ENCODE data around the gene SPAG4.

Gene SPAG4, protein sequence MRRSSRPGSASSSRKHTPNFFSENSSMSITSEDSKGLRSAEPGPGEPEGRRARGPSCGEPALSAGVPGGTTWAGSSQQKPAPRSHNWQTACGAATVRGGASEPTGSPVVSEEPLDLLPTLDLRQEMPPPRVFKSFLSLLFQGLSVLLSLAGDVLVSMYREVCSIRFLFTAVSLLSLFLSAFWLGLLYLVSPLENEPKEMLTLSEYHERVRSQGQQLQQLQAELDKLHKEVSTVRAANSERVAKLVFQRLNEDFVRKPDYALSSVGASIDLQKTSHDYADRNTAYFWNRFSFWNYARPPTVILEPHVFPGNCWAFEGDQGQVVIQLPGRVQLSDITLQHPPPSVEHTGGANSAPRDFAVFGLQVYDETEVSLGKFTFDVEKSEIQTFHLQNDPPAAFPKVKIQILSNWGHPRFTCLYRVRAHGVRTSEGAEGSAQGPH
- long read RNA-seq, donor 1 = 0 reads
- long read RNA-seq, donor 2 = 0 reads
- long read RNA-seq, donor 3 = 0 reads
- long read RNA-seq, donor 4 = 0 reads
- long read RNA-seq, donor 5, partial matches to known transcripts = 350 of 379 reads
- long read RNA-seq, donor 5, other reads (novel, unspliced or antisense) = 29 of 379 reads
- long read RNA-seq, donor 6 = 0 reads
- long read RNA-seq, donor 7 = 0 reads
- long read RNA-seq, donor 8 = 0 reads

DNA sequence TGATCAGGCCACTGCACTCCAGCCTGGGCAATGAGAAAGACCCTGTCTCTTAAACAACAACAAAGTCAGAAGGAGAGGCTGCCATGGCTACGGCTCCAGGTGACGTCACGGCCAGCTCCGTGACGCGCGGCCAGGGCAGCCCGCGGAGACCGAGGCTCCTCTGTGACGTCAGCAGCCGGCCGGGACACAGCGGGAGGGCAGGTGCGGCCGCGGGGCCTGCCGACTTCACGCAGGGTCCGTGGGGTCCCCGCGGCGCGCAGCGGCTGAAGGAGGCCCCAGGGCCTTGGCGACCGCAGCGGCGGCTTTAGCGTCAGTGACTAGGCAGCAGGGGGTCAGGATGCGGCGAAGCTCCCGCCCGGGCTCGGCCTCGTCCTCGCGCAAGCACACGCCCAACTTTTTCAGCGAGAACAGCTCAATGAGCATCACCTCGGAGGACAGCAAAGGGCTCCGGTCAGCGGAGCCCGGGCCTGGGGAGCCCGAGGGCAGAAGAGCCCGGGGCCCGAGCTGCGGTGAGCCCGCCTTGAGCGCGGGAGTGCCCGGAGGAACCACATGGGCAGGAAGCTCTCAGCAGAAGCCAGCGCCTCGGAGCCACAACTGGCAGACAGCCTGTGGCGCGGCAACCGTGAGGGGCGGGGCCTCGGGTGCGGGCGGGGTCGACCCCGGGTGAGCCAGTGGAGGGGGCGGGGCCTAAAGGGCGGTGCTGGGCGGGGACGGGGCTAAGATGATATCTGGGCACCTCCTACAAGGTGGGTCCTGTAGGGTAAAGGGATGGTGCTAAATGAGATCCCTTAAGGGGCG is at the start of gene SPAG4:
Gene SPAG4 (plus strand): TSS at position 163 of the 798 bp plus-strand sequence. CDS start 175 bp downstream, at position 338.
- DNase-seq = peak; percentile 95

DNA sequence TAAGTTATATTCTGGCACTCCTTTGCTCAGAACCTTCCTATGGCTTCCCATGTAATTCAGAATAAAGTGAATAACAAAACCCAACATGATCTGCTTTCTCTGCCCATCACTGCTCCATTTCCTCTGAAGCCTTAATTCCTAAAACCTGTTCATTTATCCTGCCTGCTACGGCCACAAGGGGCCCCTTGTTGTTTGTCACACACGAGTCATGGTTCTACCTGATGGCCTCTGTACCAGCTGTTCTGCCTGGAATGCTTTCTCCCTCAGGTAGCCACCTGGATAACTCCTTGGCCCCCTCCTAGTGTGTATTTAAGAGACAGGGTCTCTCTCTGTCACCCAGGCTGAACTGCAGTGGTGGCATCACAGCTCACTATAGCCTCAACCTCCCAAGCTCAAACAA is 47.0 kb upstream of the SPAG4 start:
- DNase-seq = no peak

DNA sequence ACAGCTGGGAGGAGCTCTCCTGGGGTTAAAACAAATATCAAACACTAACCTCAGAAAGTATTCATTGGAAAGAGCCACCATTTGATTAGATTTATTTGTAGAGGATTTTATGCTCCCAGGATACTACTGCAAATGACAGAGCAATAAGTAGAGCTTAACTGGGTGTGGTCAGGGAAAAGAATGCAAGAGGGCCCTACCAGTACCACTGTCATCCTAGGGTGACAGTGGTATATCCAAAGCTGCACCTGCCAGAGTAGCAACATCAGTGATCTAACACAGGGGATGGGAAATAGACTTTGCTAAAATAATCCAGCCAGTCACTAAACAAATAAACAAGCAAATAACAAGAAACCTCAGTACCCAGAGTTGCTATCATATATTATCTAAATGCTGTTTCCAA is 44.1 kb upstream of the SPAG4 start:
- no peak for DNase-seq

DNA sequence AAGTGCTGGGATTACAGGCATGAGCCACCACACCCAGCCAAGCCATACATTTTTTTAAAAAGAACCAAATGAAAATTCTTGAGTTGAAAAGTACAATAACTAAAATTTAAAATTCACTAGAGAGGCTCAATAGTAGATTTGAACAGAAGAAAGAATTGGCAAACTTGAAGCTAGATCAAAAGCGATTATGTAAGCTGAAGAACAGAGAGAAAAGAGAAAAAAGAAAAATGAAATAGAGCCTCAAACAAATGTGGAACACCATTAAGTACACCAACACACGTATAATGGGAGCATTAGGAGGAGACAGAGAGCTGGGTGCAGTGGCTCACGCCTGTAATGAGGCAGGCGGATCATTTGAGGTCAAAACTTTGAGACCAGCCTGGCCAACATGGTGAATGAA is 42.8 kb upstream of the SPAG4 start:
- DNase-seq = no peak

DNA sequence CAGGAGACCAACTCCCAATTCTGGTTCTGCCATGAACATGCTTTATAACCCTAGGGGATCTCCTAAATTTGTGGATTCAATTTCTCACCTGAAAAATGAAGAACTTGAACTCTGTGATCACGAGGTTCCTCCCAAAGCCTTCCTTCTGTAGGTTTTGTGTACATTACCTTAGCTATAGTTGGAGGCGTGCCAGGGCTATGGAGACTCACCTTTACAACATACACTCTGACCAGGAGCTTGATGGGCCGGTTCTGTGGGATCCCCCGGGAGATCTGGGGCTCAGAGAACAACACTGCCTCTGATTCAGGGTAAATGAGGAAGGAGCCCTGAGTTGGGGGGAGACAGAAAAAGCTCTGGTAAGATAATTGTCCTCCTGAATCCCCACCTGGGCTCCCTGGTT is 39.7 kb upstream of the SPAG4 start:
- no peak for DNase-seq

DNA sequence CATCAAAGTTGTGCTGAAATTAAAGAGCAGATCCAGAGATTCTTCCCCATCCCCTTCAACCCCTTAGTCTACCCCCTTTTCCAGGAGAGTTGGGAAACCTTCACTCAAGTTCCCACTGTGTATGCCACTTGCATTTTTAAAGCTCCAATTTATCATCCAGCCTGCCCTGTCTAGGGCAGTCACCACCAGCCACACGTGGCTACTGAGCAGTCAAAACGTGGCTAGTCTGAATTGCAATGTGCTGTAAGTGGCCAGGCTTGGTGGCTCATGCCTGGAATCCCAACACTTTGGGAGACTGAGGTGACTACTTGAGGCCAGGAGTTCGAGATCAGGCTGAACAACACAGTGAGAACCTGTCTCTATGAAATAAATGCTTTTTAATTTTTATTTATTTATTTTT is 38.8 kb upstream of the SPAG4 start:
- DNase-seq = no peak

DNA sequence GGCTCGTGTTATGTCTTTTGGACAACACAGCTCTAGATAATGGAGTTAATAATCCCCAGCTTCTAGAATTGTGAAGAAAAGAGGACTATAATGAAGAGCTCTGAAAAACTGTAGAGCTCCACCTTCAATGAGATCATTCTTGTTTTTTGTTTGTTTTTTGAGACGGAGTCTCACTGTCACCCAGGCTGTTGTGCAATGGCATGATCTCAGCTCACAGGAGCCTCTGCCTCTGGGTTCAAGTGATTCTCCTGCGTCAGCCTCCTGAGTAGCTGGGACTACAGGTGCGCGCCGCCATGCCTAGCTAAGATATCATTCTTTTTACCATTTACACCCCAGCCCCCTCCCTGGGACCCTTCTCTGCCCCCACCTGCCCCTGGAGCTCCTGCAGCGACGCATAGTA is 37.2 kb upstream of the SPAG4 start:
- no peak for DNase-seq

DNA sequence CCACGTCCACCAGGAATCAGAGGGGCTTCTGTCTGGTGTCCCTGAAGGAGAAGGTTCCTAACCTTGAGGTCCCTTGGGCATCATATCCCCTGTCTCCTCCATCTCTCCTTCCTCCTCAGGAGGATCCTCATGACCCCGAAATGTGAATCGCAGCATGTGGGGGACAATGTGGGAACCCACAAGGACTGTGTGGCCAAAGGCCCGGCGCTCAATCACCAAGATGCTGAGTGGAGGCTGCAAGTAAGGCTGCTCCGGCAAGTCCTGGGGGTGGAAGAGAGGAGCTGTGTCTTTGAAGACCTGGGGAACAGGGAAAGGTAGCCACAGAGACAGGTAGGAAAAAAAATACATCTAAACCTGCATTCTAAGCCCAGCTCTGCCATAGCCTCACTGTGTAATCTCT is 36.4 kb upstream of the SPAG4 start:
- DNase-seq = no peak

DNA sequence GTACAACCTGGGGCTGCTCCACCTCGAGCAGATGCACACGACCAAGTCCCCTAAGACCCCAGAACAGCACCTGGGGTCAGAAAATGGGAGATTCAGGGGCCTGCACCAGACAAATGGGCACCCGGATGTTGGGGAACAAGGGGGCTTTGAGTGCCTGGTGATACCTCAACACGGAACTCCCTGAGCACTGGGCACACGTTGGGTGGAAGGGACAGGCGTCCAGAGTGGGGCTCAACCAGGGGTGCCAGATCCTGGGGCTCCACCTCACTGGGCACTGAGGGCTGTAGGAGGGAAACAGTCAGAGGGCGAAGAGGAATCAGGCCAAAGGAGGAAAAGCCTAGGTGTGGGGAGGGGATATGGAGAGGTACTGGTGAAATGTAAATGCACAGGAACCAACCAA is 33.5 kb upstream of the SPAG4 start:
- DNase-seq = no peak

DNA sequence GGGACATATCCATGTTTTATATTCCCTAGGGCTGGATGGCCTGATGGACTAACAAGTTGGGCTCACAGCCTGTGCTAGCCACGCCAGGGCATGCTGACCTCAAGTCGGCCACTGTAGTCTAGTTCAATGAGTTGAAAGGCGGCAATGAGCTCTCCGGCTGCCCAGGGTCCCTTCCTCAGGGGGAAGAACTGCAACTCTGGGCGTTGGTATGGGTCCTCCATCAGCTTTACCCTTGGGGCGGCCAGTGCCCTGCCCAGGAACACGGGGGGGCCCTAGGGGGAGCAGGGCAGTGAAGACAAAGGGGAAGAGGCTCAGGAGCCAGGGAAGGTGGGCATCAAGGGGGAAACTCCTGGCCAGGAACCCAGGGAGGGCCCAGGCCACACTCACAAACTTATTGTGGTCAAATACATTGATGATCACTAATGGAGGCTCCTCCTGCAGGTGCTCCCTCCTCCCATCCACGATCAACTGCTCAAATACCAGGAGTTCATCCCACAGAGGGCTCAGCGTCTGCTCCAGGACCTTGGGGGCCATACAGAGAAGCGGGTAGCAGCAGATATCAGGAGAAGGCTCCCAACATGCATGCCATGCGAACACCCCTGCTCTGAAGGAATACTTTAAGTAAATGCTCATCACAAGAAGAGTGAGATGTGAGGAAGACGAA is 32.8 kb upstream of the SPAG4 start:
- DNase-seq = no peak

DNA sequence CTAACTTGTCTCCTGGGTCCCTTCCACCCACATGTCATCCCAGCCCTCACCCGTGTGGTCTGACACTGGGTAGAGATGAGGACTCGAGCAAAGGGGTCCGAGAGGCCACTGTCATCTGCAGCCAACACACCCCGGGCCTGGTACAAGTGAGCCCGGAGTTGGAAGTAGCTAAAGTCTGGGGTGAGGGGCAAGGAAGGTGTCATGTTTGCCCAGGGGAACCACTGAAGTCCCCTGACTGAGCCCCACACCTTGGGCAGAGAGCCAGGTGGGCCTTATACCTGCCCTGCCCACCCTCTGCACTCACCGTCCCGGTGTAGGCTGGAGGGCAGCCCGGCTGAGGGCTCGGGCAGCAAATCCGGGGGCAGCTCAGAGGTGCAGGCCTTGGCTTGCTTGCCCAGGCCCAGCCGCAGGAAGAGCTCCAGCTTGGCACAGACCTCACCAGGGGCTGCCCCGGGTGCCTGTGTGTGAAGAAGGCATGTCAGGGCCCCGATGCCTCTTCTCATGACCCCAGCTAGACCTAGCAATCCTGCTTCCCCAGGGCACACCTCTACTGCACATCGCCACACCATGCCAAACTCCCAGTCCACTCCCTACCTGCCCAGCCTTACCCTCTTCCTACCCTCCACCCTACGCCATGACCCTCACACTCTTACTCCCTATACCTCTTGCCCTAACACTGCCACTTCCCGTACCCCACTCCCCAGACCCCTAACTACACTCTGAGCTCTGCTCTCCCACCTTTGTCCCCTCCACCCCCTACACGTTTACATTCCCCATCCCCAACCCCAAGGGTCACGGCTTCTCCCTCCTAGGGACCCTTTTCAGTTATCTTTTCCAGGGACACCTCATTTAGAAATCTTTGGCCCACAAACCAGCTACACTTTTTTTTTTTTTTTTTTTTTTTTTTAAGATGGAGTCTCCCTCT is 31.7 kb upstream of the SPAG4 start:
- DNase-seq = no peak

DNA sequence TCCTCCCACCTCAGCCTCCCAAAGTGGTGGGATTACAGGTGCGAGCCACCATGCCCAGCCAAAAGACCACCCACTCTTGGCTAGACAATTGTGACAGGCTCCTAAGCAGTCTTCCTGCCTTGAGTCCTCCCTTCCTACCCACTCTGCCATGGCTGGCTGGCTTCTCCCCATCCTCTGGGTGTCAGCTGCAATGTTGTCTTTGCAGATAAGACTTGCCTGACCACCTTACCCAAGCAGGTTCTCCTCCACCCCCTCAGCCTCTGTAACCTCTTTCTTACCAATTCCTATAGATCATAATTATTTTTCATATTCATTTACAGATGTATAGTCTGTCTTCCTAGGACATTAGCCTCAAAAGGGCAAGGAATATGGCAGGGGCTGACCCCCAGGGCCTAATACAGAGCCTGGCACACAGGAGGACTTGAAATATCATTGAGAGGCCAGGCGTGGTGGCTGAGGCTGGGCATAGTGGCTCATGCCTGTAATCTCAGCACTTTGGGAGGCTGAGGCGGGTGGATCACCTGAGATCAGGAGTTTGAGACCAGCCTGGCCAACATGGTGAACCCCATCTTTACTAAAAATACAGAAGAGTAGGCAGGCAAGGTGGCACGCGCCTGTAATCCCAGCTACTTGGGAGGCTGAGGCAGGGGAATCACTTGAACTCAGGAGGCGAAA is 28.7 kb upstream of the SPAG4 start:
- DNase-seq = no peak

DNA sequence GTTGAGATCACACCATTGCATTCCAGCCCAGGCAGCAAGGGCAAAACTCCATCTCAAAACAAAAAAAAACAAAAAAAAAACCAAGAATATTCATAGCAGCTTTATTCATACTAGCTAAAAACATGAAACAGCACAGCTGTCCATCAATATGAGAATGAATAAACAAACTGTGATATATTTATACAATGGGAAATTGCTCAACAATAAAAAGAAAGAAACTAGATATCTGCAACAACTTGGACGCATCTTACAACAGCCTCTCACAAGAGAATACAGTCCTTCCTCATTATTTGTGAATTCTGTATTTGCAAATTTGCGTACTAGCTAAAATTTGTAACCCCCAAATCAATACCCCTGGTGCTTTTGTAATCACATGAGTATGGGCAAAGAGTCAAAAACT is 28.2 kb upstream of the SPAG4 start:
- no peak for DNase-seq

DNA sequence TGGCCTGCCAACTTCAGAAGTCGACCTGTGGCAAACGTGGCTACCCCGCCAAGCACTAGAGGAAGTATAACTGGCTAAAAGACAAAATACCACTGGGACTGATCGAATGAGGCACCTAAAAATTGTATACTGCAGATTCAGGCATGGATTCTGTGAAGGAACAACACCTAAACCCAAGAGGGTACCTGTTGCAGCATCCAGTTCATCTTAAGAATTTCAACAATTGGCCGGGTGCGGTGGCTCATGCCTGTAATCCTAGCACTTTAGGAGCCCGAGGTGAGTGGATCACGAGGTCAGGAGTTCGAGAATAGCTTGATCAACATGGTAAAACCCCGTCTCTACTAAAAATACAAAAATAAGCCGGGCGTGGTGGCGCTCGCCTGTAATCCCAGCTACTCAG is 27.2 kb upstream of the SPAG4 start:
- no peak for DNase-seq

DNA sequence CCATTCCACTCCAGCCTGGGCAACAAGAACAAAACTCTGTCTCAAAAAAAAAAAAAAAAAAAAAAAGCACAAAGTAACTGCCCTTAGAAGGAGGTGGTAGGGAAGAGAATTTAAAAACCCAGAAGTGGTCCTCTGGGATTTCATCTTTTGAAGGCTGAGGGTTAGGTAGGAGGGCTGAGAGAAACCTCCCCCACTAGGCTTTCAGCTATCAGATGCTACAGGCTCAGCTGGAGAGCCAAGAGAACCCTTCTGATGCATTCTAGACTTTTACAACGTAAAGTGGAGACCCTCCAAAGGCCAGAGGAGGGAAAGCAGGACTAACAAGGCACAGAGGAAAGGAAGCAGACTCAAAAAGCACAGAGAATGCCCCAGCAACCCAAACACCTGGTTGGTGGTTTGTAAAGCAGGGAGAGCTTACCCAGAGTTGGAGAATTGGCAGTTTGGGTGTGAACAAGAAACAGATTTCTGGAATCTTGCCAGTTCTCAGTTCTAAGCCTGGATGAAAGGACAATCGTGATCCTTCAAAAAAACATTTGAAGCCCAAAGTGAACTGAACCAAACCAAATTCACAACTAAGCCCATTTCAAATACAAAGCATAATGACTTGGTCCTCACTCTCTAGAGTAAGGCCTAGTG is 23.2 kb upstream of the SPAG4 start:
- no peak for DNase-seq

DNA sequence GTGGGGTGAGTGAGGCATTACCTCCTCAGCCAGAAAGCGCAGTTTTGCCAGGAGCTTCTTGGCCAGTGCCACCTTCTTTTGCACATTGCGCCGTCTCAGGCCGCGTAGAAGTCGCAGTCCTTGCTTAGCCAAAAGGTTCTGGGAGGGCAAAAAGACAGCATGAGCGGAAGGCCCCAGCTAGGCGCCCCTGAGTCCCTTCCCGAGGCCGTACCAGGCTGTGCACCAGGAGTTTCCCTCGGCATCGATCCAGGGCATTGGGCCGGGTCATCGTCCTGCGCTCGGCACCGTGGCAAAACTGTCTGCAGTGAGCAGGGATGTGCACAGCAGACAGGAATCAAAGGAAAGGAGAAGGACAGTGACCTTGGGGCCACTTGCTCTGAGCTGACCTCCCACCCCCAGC is 20.2 kb upstream of the SPAG4 start:
- DNase-seq = no peak

DNA sequence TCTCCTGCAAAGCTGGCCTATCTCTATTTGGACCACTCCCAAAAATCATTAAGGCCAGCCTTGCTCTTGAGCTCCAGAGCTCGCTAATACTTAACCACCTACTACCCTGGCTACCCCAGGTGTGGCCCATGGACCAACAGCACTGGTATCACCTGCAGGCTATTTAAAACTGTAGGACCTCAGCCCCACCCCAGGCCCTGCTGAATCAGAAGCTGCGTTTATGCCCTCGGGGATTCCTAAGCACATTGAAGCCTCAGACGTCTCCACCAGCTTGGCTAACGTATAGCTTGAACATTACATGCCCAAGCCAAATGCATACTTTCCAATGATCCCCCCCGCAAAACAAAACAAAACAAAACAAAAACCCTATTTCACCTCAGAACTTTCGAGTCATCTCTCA is 19.7 kb upstream of the SPAG4 start:
- DNase-seq = no peak

DNA sequence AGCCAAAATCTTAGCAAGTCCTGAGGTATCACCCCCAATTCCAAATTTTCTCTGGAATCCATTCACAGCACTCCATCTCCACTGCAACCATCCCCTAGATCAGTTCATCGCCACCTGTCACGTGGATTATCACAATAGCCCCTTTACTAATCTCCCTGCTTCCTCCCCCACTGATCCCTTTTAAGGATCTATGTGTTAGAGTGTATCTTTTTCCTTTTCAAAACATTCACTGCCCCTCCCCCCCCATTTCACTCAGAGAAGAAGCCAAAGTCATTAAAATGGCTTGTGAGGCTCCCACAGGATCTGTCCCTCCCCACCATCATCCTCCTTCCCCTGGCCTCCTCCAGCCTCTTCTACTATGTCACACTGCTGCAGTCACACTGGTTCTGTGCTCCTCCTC is 18.4 kb upstream of the SPAG4 start:
- DNase-seq = no peak

DNA sequence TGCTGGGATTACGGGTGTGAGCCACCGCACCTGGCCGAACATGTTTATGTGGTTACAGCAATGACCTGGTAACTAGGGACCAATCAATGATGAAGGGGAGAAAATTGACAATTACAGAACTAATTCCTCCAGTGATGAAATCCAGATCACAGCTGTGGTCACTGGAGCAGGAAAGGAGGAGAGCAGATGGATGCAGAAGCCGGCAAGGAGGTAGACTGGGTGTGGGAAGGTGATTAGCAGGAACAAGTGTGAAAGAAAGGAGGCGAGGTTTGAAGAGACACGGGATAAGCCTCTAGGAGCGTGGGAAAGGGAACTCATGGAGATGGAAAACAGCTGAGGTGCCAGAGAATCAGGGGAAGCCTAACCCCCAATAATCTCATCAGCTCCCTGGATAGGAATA is 17.2 kb upstream of the SPAG4 start:
- no peak for DNase-seq
